ENCODE data around the gene OFD1.

OFD1 gene

GRCh38 chrX:13697455-13697854 is 37.1 kb upstream of the OFD1 start:
- no peak overlapping the region for H3K4me3 Mint-ChIP-seq
- H3K9me3 Mint-ChIP-seq: no peaks in the 10 kb centered on the region
- peaks cover 79% of the 10 kb centered on the region for H3K4me1 Mint-ChIP-seq (ENCODE audit: low read depth)
- peak overlapping the region; percentile 34 for H3K27ac Mint-ChIP-seq
- H3K36me3 Mint-ChIP-seq (ENCODE audit: low read depth): peaks cover 41% of the 10 kb centered on the region
- H3K27me3 Mint-ChIP-seq: no peaks in the 10 kb centered on the region

DNA sequence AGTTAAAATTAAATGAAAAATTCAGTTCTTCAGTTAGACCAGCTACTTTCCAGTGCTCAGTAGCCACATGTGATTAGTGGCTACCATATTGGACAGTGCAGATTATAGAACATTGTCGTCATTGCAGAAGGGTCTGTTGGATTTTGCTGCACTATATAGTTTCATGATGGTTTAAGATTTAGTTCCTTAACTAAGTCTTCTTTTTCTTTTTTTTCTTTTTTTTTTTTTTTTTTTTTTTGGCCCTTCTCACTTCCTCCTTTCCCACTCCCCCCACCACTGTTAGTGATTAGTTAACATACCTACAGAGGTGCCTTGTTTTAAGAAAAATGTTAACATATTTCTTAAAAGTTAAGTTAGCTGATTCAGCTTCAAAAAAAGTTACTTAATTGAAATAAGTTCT is 36.6 kb upstream of the OFD1 start:
- Mint-ChIP-seq H3K4me3 (no peak overlapping the region), H3K36me3 (ENCODE audit: low read depth) (peaks cover 39% of the 10 kb centered on the region), H3K27me3 (no peaks in the 10 kb centered on the region), H3K27ac (no peak overlapping the region), H3K9me3 (no peaks in the 10 kb centered on the region), H3K4me1 (ENCODE audit: low read depth) (peaks cover 79% of the 10 kb centered on the region)

DNA sequence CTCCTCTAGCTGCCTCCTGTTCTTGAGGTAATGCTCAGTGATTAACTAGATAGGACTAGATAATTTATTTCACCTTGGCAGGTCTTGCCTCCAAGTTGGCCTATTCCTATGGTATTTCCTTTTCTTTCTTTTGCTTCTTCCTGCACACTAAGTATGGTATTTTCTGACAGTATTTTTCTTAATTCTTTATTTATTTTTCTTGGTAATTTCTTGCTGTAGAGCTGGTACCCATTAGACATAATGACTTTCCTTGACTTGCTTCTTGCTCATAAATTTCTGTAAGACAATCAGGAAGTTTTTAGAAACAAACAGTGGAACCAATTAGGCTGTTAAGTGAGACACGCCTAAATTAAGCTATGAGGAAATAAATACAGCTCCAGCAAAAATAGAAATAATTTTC is 36.1 kb upstream of the OFD1 start:
- Mint-ChIP-seq H3K9me3 (no peaks in the 10 kb centered on the region), H3K27ac (no peak overlapping the region), H3K36me3 (ENCODE audit: low read depth) (peaks cover 36% of the 10 kb centered on the region), H3K4me3 (no peak overlapping the region), H3K27me3 (no peaks in the 10 kb centered on the region), H3K4me1 (ENCODE audit: low read depth) (peaks cover 79% of the 10 kb centered on the region)

GRCh38 chrX:13699183-13699826 is 35.2 kb upstream of the OFD1 start:
- H3K27me3 Mint-ChIP-seq: no peaks in the 10 kb centered on the region
- peak overlapping the region; percentile 62 for H3K27ac Mint-ChIP-seq
- H3K36me3 Mint-ChIP-seq (ENCODE audit: low read depth): peaks cover 37% of the 10 kb centered on the region
- H3K4me3 Mint-ChIP-seq: no peak overlapping the region
- H3K9me3 Mint-ChIP-seq: no peaks in the 10 kb centered on the region
- peaks cover 79% of the 10 kb centered on the region for H3K4me1 Mint-ChIP-seq (ENCODE audit: low read depth)

GRCh38 chrX:13700380-13700779 is 34.2 kb upstream of the OFD1 start:
- Mint-ChIP-seq H3K36me3 (ENCODE audit: low read depth) (peaks cover 36% of the 10 kb centered on the region), H3K27ac (no peak overlapping the region), H3K4me3 (no peak overlapping the region), H3K9me3 (no peaks in the 10 kb centered on the region), H3K27me3 (no peaks in the 10 kb centered on the region), H3K4me1 (ENCODE audit: low read depth) (peaks cover 75% of the 10 kb centered on the region)

DNA sequence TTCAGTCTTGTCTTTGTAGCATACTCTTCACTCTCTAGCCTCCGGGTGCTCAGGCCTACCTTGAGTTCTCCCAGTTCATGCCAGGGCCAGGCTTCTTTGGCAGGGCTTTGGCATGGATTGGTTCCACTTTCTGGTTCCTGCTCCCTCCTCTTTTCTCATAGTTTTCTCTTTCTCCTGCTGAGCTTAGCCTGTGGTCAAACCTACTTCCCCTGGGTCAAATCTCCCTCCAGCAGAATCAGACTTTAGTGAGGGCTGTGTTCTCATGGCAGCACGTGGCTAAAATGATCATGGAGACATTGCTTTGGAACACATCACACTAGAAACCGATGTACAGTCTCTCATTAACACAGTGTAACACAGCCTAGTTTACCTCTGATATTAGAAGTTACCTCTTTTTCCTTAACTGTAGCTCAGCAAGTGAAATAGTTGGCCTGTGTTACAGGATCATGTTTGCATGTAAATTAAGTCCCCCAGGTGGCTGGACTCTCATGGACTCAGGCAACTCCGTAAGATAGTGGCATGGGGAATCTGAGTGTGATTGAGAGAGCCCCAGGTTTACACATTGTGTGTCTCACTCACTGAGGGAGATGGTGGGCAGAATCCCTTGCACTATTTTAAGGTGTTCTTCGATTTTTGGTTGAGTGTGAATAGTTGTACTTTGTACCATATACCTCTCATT is 32.3 kb upstream of the OFD1 start:
- Mint-ChIP-seq H3K27me3 (no peaks in the 10 kb centered on the region), H3K4me1 (ENCODE audit: low read depth) (peaks cover 65% of the 10 kb centered on the region), H3K9me3 (no peaks in the 10 kb centered on the region), H3K36me3 (ENCODE audit: low read depth) (peaks cover 36% of the 10 kb centered on the region), H3K27ac (peak overlapping the region; percentile 80), H3K4me3 (no peak overlapping the region)

DNA sequence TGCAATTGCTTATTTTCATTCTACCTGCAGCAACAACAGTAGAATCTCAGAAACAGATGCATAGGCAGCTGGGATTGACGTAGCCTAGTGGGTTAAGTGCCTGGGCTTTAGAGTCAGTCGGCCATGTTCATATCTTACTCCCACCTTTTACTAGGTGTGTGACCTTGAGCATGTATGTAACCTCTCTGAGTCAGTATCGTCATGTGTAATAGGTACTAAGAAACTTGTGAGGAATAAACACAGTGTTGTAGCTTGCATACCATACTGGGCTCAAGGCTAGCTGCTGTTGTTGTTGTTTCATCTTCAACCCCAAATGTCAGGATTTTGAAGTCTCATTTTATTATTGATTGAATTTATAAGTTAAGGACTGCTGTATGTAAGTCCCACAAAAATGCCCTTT is 31.4 kb upstream of the OFD1 start:
- no peak overlapping the region for H3K4me3 Mint-ChIP-seq
- no peaks in the 10 kb centered on the region for H3K27me3 Mint-ChIP-seq
- peak overlapping the region; percentile 80 for H3K27ac Mint-ChIP-seq
- H3K9me3 Mint-ChIP-seq: no peaks in the 10 kb centered on the region
- peaks cover 59% of the 10 kb centered on the region for H3K4me1 Mint-ChIP-seq (ENCODE audit: low read depth)
- peaks cover 39% of the 10 kb centered on the region for H3K36me3 Mint-ChIP-seq (ENCODE audit: low read depth)

DNA sequence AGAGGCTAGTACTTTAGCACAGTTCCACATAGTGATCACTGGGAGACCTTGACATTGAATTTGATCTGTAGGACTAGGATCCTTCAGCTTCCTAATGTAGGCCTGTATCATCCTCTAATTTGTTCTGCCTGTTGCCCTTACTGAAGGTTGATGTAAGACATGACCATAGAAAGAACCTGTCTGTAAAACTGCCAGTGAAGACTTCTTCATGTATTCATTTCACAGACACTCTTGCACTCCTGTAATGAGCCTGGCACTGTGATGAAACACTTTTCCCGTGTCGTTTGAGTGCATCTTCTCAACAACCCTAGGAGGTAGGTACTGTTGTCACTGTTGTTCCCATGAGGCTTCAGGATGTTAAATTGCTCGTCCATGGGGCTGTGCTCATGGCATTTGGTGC is 31.0 kb upstream of the OFD1 start:
- Mint-ChIP-seq H3K4me1 (ENCODE audit: low read depth) (peaks cover 59% of the 10 kb centered on the region), H3K9me3 (no peaks in the 10 kb centered on the region), H3K27me3 (no peaks in the 10 kb centered on the region), H3K4me3 (no peak overlapping the region), H3K27ac (peak overlapping the region; percentile 80), H3K36me3 (ENCODE audit: low read depth) (peaks cover 43% of the 10 kb centered on the region)

- Mint-ChIP-seq H3K9me3 (no peaks in the 10 kb centered on the region), H3K27ac (peak overlapping the region; percentile 32), H3K4me1 (ENCODE audit: low read depth) (peaks cover 15% of the 10 kb centered on the region), H3K36me3 (ENCODE audit: low read depth) (peaks cover 31% of the 10 kb centered on the region), H3K4me3 (no peak overlapping the region), H3K27me3 (no peaks in the 10 kb centered on the region)
These were observed 23.4 kb upstream of the OFD1 start for GRCh38 chrX:13711141-13711540.

- no peaks in the 10 kb centered on the region for H3K27me3 Mint-ChIP-seq
- H3K36me3 Mint-ChIP-seq (ENCODE audit: low read depth): peaks cover 37% of the 10 kb centered on the region
- peak overlapping the region; percentile 77 for H3K27ac Mint-ChIP-seq
- H3K9me3 Mint-ChIP-seq: no peaks in the 10 kb centered on the region
- H3K4me3 Mint-ChIP-seq: no peak overlapping the region
- H3K4me1 Mint-ChIP-seq (ENCODE audit: low read depth): peaks cover 45% of the 10 kb centered on the region
These were observed 18.1 kb upstream of the OFD1 start for GRCh38 chrX:13716455-13716854.

GRCh38 chrX:13716905-13717304 is 17.6 kb upstream of the OFD1 start:
- Mint-ChIP-seq H3K36me3 (ENCODE audit: low read depth) (peaks cover 40% of the 10 kb centered on the region), H3K27ac (no peak overlapping the region), H3K27me3 (no peaks in the 10 kb centered on the region), H3K9me3 (no peaks in the 10 kb centered on the region), H3K4me3 (no peak overlapping the region), H3K4me1 (ENCODE audit: low read depth) (peaks cover 45% of the 10 kb centered on the region)

- Mint-ChIP-seq H3K36me3 (ENCODE audit: low read depth) (peaks cover 45% of the 10 kb centered on the region), H3K27ac (no peak overlapping the region), H3K9me3 (no peaks in the 10 kb centered on the region), H3K4me1 (ENCODE audit: low read depth) (peaks cover 47% of the 10 kb centered on the region), H3K4me3 (no peak overlapping the region), H3K27me3 (no peaks in the 10 kb centered on the region)
These were observed 16.7 kb upstream of the OFD1 start for GRCh38 chrX:13717700-13718472.

DNA sequence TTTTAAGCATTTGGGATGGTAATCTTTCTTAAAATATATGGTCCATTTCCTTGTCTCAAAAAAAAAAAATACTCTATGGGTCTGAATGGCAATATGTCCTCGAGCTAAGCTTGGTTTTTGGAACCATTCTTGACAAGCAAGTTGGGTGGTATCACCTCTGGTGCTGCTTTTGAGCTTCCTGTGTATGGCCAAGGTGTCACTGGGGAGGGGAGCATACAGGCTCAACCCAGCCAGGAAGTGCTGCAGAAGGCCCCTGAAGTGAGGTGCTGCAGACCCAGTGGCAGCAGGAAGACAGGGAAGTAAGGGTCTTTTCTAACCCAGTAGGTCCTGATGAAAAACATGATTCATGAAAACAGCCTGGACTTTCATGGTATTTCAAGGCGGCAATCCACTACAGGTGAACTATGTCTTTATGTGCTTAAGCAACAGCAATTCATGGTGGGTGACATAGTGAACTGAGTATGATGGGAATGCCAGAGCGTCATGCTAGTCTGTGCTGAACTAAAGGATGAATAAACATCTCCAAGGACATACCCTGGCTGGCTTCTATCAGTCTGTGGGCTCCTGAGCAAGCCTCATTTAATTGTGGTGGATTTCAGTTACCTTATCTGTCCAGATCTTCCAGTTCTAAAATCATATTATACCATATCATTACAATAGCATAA is 15.2 kb upstream of the OFD1 start:
- peaks cover 57% of the 10 kb centered on the region for H3K4me1 Mint-ChIP-seq (ENCODE audit: low read depth)
- H3K36me3 Mint-ChIP-seq (ENCODE audit: low read depth): peaks cover 55% of the 10 kb centered on the region
- H3K27ac Mint-ChIP-seq: peak overlapping the region; percentile 31
- H3K9me3 Mint-ChIP-seq: no peaks in the 10 kb centered on the region
- no peak overlapping the region for H3K4me3 Mint-ChIP-seq
- no peaks in the 10 kb centered on the region for H3K27me3 Mint-ChIP-seq

DNA sequence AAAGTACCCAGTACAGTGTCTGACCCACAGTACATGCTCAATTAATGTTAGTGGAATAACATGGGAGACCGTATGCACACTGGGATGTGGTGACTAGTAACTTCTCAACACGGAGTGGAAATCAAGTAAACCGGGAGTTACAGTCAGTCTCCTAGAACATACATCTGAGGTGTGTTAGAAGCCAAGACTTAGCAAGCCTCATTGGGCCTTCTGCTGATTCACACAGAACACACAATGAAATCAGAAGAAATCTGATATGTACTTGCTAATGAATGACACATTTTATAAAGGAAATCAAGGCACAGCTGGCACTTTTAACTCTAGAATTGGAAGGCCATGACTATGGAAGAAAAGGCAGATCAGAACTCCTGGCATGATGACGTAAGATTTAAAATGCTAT is 13.2 kb upstream of the OFD1 start:
- Mint-ChIP-seq H3K36me3 (ENCODE audit: low read depth) (peaks cover 60% of the 10 kb centered on the region), H3K27me3 (no peaks in the 10 kb centered on the region), H3K4me3 (no peak overlapping the region), H3K4me1 (ENCODE audit: low read depth) (peaks cover 68% of the 10 kb centered on the region), H3K27ac (no peak overlapping the region), H3K9me3 (no peaks in the 10 kb centered on the region)

Measured in stimulated activated naive CD8-positive, alpha-beta T cell treated with anti-CD3 and anti-CD28 coated beads, Interleukin-15, Interleukin-2, amounts not matched to agents 100 ng/mL and 50 ng/mL, for 24 hours (primary cell).